Muscle of leg (tissue), 11 donors: ENCODE data around the gene GPR108. TPM values are rescaled to one million over a fixed set of nuclear protein-coding genes. Genes with fewer than 3 reads are reported as not detected.

Experiments
- DNase-seq: peaks from one replicate; pipeline ENCODE4 v3.0.0; 2013
- H3K27ac ChIP-seq: one replicate; pipeline ENCODE4 v1.5.1; 2013; ENCODE audit warnings: mild to moderate bottlenecking, low read length, control low read depth
- H3K27me3 ChIP-seq: one replicate; pipeline ENCODE4 v1.6.1; 2013; ENCODE audit warnings: low read length; ENCODE audit not compliant: control insufficient read depth, insufficient read depth
- H3K36me3 ChIP-seq: one replicate; pipeline ENCODE4 v1.6.1; 2013; ENCODE audit warnings: low read length; ENCODE audit not compliant: control insufficient read depth, insufficient read depth
- H3K4me1 ChIP-seq: one replicate; pipeline ENCODE4 v1.6.1; 2013; ENCODE audit warnings: low read length; ENCODE audit not compliant: control insufficient read depth, insufficient read depth
- H3K4me3 ChIP-seq: one replicate; pipeline ENCODE4 v1.5.1; 2013; ENCODE audit warnings: low read length, control low read depth
- H3K9me3 ChIP-seq: replicated peaks from 2 replicates; pipeline ENCODE4 v1.6.1; 2013; ENCODE audit warnings: low read depth, low read length; ENCODE audit not compliant: control insufficient read depth
- WGBS: methylation state at CpG from one replicate; pipeline ENCODE4 v1.1.5; 2013; ENCODE audit warnings: missing lambda C conversion rate; ENCODE audit not compliant: insufficient coverage; 5-methylcytosine and 5-hydroxymethylcytosine counted together
- polyA plus RNA-seq, 8 donors: library from polyadenylated mRNA; unstranded; fragments of 120-200 nt; gene quantifications; one replicate each; pipeline versions ENCODE4 v1.2.1 to v1.2.3, GENCODE V29; 2013; ENCODE audit warnings: inconsistent platforms in 1 of 8, low replicate concordance in 1 of 8; ENCODE audit not compliant: insufficient read length in 8 of 8, insufficient read depth in 1 of 8
- total RNA-seq: library from RNA; stranded (reverse); fragments of 120-200 nt; gene quantifications from one replicate; pipeline ENCODE4 v1.2.4, GENCODE V29; 2013

GPR108 gene
- total and polyA plus RNA-seq, 9 donors, result 20.9 to 37.1 (median 25.7) TPM

DNA sequence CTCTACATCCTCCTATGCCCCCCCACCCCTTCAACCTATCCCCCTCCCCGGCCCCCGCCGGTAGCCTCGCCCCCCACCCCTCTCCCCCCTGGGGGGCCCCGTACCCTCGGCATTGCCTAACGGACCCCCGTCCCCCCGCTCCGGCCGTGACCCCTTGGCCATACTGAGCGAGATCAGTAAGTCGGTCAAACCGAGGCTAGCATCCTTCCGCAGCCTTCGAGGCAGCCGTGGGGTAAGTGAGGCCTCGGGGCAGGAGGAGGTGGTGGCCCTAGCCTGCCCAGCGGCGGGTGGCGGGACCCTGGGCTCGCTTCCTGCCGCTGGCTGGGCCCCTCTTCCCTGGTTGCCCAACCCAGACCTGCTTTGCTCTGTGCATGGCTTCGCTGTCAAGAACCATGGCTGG is 8.6 kb upstream of the GPR108 start:
- Histone ChIP-seq H3K27me3 (no peaks in the 10 kb centered on the region), H3K9me3 (peaks cover 5% of the 10 kb centered on the region), H3K36me3 (peaks cover 78% of the 10 kb centered on the region), H3K4me3 (no peak overlapping the region), H3K27ac (no peak overlapping the region), H3K4me1 (peaks cover 34% of the 10 kb centered on the region)
- WGBS, result 97% methylated on average over 15 of the region's 24 CpGs
- DNase-seq, result no peak

GRCh38 chr19:6744381-6745301 is 7.3 kb upstream of the GPR108 start:
- Histone ChIP-seq H3K27me3 (no peaks in the 10 kb centered on the region), H3K4me1 (peaks cover 45% of the 10 kb centered on the region), H3K9me3 (peaks cover 5% of the 10 kb centered on the region), H3K4me3 (no peak overlapping the region), H3K27ac (peak overlapping the region; percentile 78), H3K36me3 (peaks cover 67% of the 10 kb centered on the region)
- WGBS, result 22% methylated on average over 32 of the region's 41 CpGs
- peak; percentile 95 for DNase-seq

DNA sequence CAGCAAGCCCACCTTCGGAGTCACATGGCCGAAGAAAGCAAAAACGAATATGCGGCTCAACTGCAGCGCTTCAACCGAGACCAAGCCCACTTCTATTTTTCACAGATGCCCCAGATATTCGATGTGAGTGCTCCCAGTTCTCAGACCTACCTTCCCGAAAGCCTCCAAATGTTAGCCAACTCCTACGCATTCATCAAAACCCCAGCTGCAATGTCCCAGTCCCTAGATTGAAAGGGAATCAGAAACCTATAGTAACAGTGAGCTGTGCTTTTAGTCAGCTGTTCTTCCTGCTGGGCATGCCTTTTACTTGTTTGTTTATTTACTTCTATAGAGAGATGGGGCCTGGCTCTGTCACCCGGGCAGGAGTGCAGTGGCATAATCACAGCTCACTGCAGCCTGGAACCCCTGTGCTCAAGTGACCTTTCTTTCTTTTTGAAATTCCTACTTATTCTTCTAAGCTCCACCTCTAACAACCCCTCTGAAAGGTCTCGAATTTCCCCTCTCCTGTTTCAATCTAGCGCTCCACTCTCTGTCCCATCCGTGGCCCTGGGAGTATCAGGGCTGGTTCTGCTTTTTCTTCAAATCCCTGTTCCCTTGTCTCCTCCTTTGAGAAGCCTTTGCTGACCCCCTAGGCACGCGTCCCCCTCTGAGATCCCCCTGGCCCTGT is 6.5 kb upstream of the GPR108 start:
- Histone ChIP-seq H3K4me3 (no peak overlapping the region), H3K36me3 (peaks cover 59% of the 10 kb centered on the region), H3K27ac (peak overlapping the region; percentile 78), H3K27me3 (no peaks in the 10 kb centered on the region), H3K9me3 (peaks cover 5% of the 10 kb centered on the region), H3K4me1 (peaks cover 50% of the 10 kb centered on the region)
- DNase-seq, result no peak
- 76% methylated on average over 13 of the region's 15 CpGs for WGBS

DNA sequence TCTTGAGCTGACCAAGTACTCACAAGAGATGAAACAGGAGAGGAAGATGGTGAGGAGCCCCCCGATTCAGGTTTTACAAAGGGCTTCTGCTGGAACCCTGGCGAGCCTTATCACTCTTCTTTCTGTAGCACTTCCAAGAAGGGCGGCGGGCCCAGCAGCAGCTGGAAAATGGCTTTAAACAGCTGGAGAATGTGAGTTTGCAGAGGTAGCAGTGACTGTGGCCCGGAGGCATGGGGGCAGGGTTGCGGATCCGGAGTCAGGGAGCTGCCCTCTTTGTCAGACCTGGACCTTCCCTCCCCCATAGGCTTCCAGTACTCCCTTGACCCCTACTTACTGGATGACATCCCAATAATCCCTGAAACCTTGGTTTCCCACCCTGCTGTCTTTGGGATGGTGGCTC is 5.7 kb upstream of the GPR108 start:
- Histone ChIP-seq H3K9me3 (peaks cover 5% of the 10 kb centered on the region), H3K27me3 (no peaks in the 10 kb centered on the region), H3K27ac (peak overlapping the region; percentile 20), H3K4me1 (peaks cover 58% of the 10 kb centered on the region), H3K4me3 (no peak overlapping the region), H3K36me3 (peaks cover 52% of the 10 kb centered on the region)
- DNase-seq, result no peak
- 53% methylated on average over 2 of the region's 7 CpGs for WGBS

DNA sequence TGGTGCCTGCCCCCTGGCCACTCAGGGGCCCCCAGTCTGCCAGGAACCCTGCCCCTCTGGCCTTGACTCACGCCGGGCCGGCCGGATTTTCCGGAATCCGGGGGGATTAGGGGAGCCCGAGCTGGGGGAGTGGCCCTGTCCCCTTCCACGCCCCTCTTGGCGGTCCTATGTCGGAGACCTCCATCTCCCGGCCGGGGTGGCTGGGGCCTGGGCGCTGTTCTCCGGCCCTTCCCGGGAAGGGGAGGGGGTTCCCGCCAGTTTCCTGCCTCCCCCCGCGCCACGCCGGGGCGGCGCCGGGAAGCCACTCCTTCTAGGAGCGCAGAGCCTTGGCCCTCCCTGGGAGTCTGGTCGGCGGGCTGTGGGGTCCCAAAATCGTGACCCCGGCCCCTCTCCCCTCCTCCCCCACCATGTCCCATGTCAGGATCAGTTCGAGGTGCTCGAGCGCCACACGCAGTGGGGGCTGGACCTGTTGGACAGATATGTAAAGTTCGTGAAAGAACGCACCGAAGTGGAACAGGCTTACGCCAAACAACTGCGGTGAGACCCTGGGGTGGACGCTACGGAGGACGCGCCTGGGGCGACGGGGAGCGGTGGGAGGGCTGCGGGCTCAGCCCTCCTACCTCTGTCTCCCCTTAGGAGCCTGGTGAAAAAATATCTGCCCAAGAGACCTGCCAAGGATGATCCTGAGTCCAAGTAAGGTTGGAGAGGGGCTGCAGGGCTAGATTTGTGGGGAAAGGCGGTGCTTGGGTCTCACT is 3.4 kb upstream of the GPR108 start:
- Histone ChIP-seq H3K27me3 (no peaks in the 10 kb centered on the region), H3K4me1 (peaks cover 70% of the 10 kb centered on the region), H3K9me3 (no peaks in the 10 kb centered on the region), H3K4me3 (peak overlapping the region; percentile 93), H3K36me3 (peaks cover 33% of the 10 kb centered on the region), H3K27ac (peak overlapping the region; percentile 93)
- peak; percentile 90 for DNase-seq
- WGBS, result under 1% methylated on average over 24 of the region's 46 CpGs

- WGBS, result 0% methylated on average over 7 of the region's 34 CpGs
- peaks cover 29% of the 10 kb centered on the region for H3K36me3 ChIP-seq
- H3K27ac ChIP-seq, result peak overlapping the region; percentile 93
- no peaks in the 10 kb centered on the region for H3K27me3 ChIP-seq
- peaks cover 66% of the 10 kb centered on the region for H3K4me1 ChIP-seq
- H3K4me3 ChIP-seq, result peak overlapping the region; percentile 93
- DNase-seq, result peak; percentile 62
- no peaks in the 10 kb centered on the region for H3K9me3 ChIP-seq
Observed at GRCh38 chr19:6739883-6740588, 2.7 kb upstream of the GPR108 start.

DNA sequence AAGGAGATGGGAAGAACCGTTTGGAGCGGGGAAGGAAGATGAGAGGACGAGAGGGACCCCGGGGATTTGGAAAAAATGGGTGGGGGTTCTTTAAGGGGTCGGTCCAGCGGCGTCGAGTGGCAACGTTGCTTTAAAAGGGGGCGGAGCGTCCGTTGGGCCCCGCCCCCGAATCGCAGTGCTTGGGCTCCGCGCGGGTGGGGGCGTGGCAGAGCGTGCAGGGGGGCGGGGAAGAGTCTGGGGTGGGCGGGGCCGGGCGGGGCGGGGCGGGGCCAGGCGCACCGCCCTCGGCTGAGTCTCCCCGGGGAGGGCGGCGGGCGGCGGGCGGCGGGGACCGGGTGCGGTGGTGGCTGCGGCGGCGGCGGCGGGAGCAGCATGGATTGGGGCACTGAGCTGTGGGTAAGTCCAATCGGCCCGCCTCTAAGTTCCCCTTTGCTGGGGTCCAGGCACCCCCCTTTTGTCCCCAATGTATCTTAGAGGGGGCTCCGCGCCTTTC is 2.1 kb upstream of the GPR108 start, which contains the start of gene TRIP10:
Gene TRIP10, plus strand, starts transcription at position 291 of the 493 bp plus-strand sequence. Its CDS starts 82 bp downstream, at position 373.
- 0% methylated on average over 4 of the region's 47 CpGs for WGBS
- peak within 1 kb of the TSS; percentile 97 for H3K27ac ChIP-seq
- H3K27me3 ChIP-seq, result no peaks in the 10 kb centered on the region
- peaks cover 24% of the 10 kb centered on the region for H3K36me3 ChIP-seq
- peak within 1 kb of the TSS; percentile 93 for H3K4me3 ChIP-seq
- DNase-seq, result peak; percentile 97
- no peaks in the 10 kb centered on the region for H3K9me3 ChIP-seq
- peaks cover 60% of the 10 kb centered on the region for H3K4me1 ChIP-seq

- 8% methylated on average over 22 of the region's 24 CpGs for WGBS
- DNase-seq, result no peak
- Histone ChIP-seq H3K36me3 (peaks cover 19% of the 10 kb centered on the region), H3K27ac (peak overlapping the region; percentile 97), H3K4me3 (peak overlapping the region; percentile 43), H3K9me3 (no peaks in the 10 kb centered on the region), H3K27me3 (no peaks in the 10 kb centered on the region), H3K4me1 (peaks cover 56% of the 10 kb centered on the region)
Observed at GRCh38 chr19:6738787-6739389, 1.5 kb upstream of the GPR108 start.
